Keratinocyte (primary cell): ENCODE results near the gene ABITRAM. TPM values are rescaled to one million over a fixed set of nuclear protein-coding genes. Genes with fewer than 3 reads are reported as not detected.

Experiments
- DNase-seq: peaks from one replicate; pipeline ENCODE4 v3.0.0-alpha.2; 2011; ENCODE audit warnings: low read depth, missing footprints, low spot score
- FAIRE-seq: peaks from 2 replicates; lab custom pipeline; 2011; peaks lifted over from hg19 to GRCh38; lab: Jason Lieb, UNC
- H2AFZ ChIP-seq: 2 replicates; pipeline ENCODE4 v1.6.0; 2012; ENCODE audit warnings: low read length, control low read depth, inconsistent platforms; ENCODE audit not compliant: control insufficient read depth
- H3K27ac ChIP-seq: 2 replicates; pipeline ENCODE4 v1.5.1; 2011; ENCODE audit warnings: low read length; ENCODE audit not compliant: control insufficient read depth, insufficient read depth
- H3K27me3 ChIP-seq: 3 replicates; pipeline ENCODE4 v1.6.0; 2011; ENCODE audit warnings: low read length; ENCODE audit not compliant: control insufficient read depth, insufficient read depth; ENCODE audit errors: extremely low read depth
- H3K36me3 ChIP-seq, 2 experiments: 2 replicates in 1 of 2; 3 replicates in 1 of 2; pipeline ENCODE4 v1.5.1; 2011; ENCODE audit warnings: low read length in 2 of 2, mild to moderate bottlenecking in 1 of 2; ENCODE audit not compliant: control insufficient read depth in 2 of 2, insufficient read depth in 2 of 2; ENCODE audit errors: extremely low read depth in 1 of 2
- H3K4me1 ChIP-seq: 3 replicates; pipeline ENCODE4 v1.5.1; 2011; ENCODE audit warnings: low read length; ENCODE audit not compliant: control insufficient read depth, insufficient read depth; ENCODE audit errors: extremely low read depth
- H3K4me2 ChIP-seq: 3 replicates; pipeline ENCODE4 v1.6.0; 2011; ENCODE audit warnings: low read depth, low read length; ENCODE audit not compliant: control insufficient read depth, insufficient read depth; ENCODE audit errors: extremely low read depth
- H3K4me3 ChIP-seq, 3 experiments: fragments of 200-600 bp in 1 of 3; sonication (generic) in 1 of 3; 2 replicates in 2 of 3; 3 replicates in 1 of 3; pipeline ENCODE4 v1.5.1; 2011 to 2016; ENCODE audit warnings: low read length in 3 of 3, mild to moderate bottlenecking in 3 of 3, control low read depth in 2 of 3, inconsistent platforms in 1 of 3, low read depth in 1 of 3, mixed read lengths in 1 of 3, mixed run types in 1 of 3, moderate library complexity in 1 of 3; ENCODE audit not compliant: control insufficient read depth in 2 of 3, insufficient read depth in 2 of 3; ENCODE audit errors: extremely low read depth in 1 of 3
- H3K79me2 ChIP-seq: 2 replicates; pipeline ENCODE4 v1.6.0; 2012; ENCODE audit warnings: low read length; ENCODE audit not compliant: control insufficient read depth, insufficient read depth
- H3K9ac ChIP-seq: 3 replicates; pipeline ENCODE4 v1.6.0; 2011; ENCODE audit warnings: low read length; ENCODE audit not compliant: control insufficient read depth, insufficient read depth; ENCODE audit errors: extremely low read depth
- H3K9me1 ChIP-seq: 3 replicates; pipeline ENCODE4 v1.6.0; 2011; ENCODE audit warnings: low read length; ENCODE audit not compliant: control insufficient read depth, insufficient read depth; ENCODE audit errors: extremely low read depth
- H3K9me3 ChIP-seq: 2 replicates; pipeline ENCODE4 v1.5.1; 2012; ENCODE audit warnings: low read depth, low read length; ENCODE audit not compliant: control insufficient read depth
- H4K20me1 ChIP-seq: 3 replicates; pipeline ENCODE4 v1.6.0; 2011; ENCODE audit warnings: low read length; ENCODE audit not compliant: control insufficient read depth, insufficient read depth; ENCODE audit errors: extremely low read depth
- CTCF ChIP-seq, 3 experiments: IDR thresholded peaks in 1 of 3; conservative IDR thresholded peaks in 1 of 3; optimal IDR thresholded peaks in 1 of 3; 2 replicates in 2 of 3; 3 replicates in 1 of 3; pipeline versions ENCODE3 to v1.5.1; 2011; ENCODE audit warnings: low read length in 3 of 3, mild to moderate bottlenecking in 3 of 3, moderate library complexity in 2 of 3, control low read depth in 1 of 3, inconsistent platforms in 1 of 3; ENCODE audit not compliant: insufficient read depth in 2 of 3; ENCODE audit errors: extremely low read depth in 1 of 3
- EZH2 ChIP-seq: IDR thresholded peaks from one replicate; pipeline ENCODE4 v1.6.1; 2012; ENCODE audit warnings: inconsistent platforms, mild to moderate bottlenecking, low read length, moderate library complexity
- dilution Hi-C: fragments of 300-500 bp; cut with MboI; formaldehyde crosslinking; loops from one replicate; pipeline ENCODE4 v1.7.0; 2020; ENCODE audit warnings: low sequenced_read_pairs; ENCODE audit not compliant: extremely low pct_ligation_motif_present
- polyA plus RNA-seq, 5 experiments: library from polyadenylated mRNA; depleted of rRNA in 3 of 5; stranded (reverse) in 3 of 5; stranded (forward) in 1 of 5; unstranded in 1 of 5; fragments of >200 nt; gene quantifications; 1 replicate in 1 of 5; 2 replicates in 3 of 5; 3 replicates in 1 of 5; pipeline versions ENCODE4 v1.2.1 to v1.2.3, GENCODE V29; 2011 to 2012; ENCODE audit warnings: missing spikeins in 2 of 5, low read depth in 1 of 5, low replicate concordance in 1 of 5

Gene ABITRAM
- polyA plus RNA-seq, 1 donor (not counting 4 experiments of a cell fraction or from before 2014, with no cell fraction given) = 30.5 TPM

- FAIRE-seq = no peak
These were observed 23.8 kb upstream of the ABITRAM start for GRCh38 chr9:108910402-108910801.

GRCh38 chr9:108910914-108911313, 23.3 kb upstream of the ABITRAM start:
- FAIRE-seq = no peak

More at GRCh38 chr9:108910402-108910801, 23.8 kb upstream of the ABITRAM start:
- dilution Hi-C loops = no loop called here
- Histone ChIP-seq H3K27ac (no peak overlapping the region), H4K20me1 (no peaks in the 10 kb centered on the region), H3K9ac (no peak overlapping the region), H3K4me2 (no peak overlapping the region), H3K4me1 (no peaks in the 10 kb centered on the region), H2AFZ (no peak overlapping the region), H3K36me3 (peaks cover 25 to 39% of the 10 kb centered on the region in 2 experiments), H3K79me2 (no peaks in the 10 kb centered on the region), H3K4me3 (no peak overlapping the region), H3K9me3 (no peaks in the 10 kb centered on the region), H3K27me3 (no peaks in the 10 kb centered on the region), H3K9me1 (no peaks in the 10 kb centered on the region)
- TF ChIP-seq CTCF (optimal IDR thresholded peaks at IDR 0.05 in 1 of 3, IDR thresholded peaks at IDR 0.05 in 1 of 3, conservative IDR thresholded peaks at IDR 0.05 in 1 of 3; ENCODE audit: extremely low read depth in 1 of 3, insufficient read depth in 2 of 3, low read length in 3 of 3) (no peak), EZH2 (no peak)
- DNase-seq = no peak

More at GRCh38 chr9:108910914-108911313, 23.3 kb upstream of the ABITRAM start:
- Histone ChIP-seq H3K27ac (no peak overlapping the region), H3K4me2 (no peak overlapping the region), H3K9ac (no peak overlapping the region), H3K4me3 (no peak overlapping the region), H3K36me3 (peaks cover 25 to 39% of the 10 kb centered on the region in 2 experiments), H2AFZ (no peak overlapping the region), H3K27me3 (no peaks in the 10 kb centered on the region), H3K4me1 (no peaks in the 10 kb centered on the region), H3K79me2 (no peaks in the 10 kb centered on the region), H4K20me1 (no peaks in the 10 kb centered on the region), H3K9me1 (no peaks in the 10 kb centered on the region), H3K9me3 (no peaks in the 10 kb centered on the region)
- DNase-seq = no peak
- TF ChIP-seq CTCF (optimal IDR thresholded peaks at IDR 0.05 in 1 of 3, IDR thresholded peaks at IDR 0.05 in 1 of 3, conservative IDR thresholded peaks at IDR 0.05 in 1 of 3; ENCODE audit: extremely low read depth in 1 of 3, insufficient read depth in 2 of 3, low read length in 3 of 3) (no peak), EZH2 (no peak)
- dilution Hi-C loops = no loop called here
